IMR-90 (cell line): ENCODE data around the gene FAM236B. TPM values are rescaled to one million over a fixed set of nuclear protein-coding genes. Genes with fewer than 3 reads are reported as not detected.
"Not testable (repeated sequence)": the region's sequence is repeated elsewhere in the genome, so short reads cannot be mapped to it uniquely, and the experiment has no call there.

Experiments used
- ATAC-seq: fragments of 200-7000 bp; cut with Tn5 transposase; 2 replicates; pipeline ENCODE4 v1.9.1; 2020; ENCODE audit warnings: low read depth, mild to moderate bottlenecking, moderate library complexity
- BruUV-seq: library from RNA; stranded (reverse); fragments of 400-500 nt; replicated peaks from 2 replicates; lab custom pipeline; 2021; lab: Mats Ljungman, UMichigan
- CTCF ChIA-PET: fragments of 300-600 bp; formaldehyde crosslinking; extraction: SDS; loops from one replicate; lab custom pipeline; 2021; ENCODE audit warnings: antibody characterized with exemption; lab: Yijun Ruan, JAX
- POLR2A ChIA-PET: fragments of 300-600 bp; sonication (Branson Sonifier 250); formaldehyde crosslinking; loops from one replicate; lab custom pipeline; 2022; ENCODE audit warnings: antibody characterized with exemption; ENCODE audit not compliant: unreplicated experiment; lab: Charles Lee
- DNase-seq: peaks from one replicate; pipeline ENCODE4 v3.0.0; 2013
- H2AFZ ChIP-seq: replicated peaks from 2 replicates; pipeline ENCODE3; 2013; ENCODE audit warnings: low read length, mild to moderate bottlenecking; ENCODE audit not compliant: poor library complexity
- H2AK5ac ChIP-seq: 2 replicates; pipeline ENCODE4 v1.6.1; 2013; ENCODE audit warnings: low read depth, low read length, inconsistent platforms
- H2AK9ac ChIP-seq: replicated peaks from 2 replicates; pipeline ENCODE3; 2013; ENCODE audit warnings: mild to moderate bottlenecking, low read depth, low read length, moderate library complexity; ENCODE audit not compliant: poor library complexity
- H2BK120ac ChIP-seq: 2 replicates; pipeline ENCODE4 v1.6.1; 2013; ENCODE audit warnings: low read depth, low read length, inconsistent platforms
- H2BK15ac ChIP-seq: 3 replicates; pipeline ENCODE4 v1.6.1; 2013; ENCODE audit warnings: low read depth, low read length, inconsistent platforms
- H2BK20ac ChIP-seq: 2 replicates; pipeline ENCODE4 v1.6.1; 2013; ENCODE audit warnings: low read depth, mild to moderate bottlenecking, inconsistent platforms, low read length, moderate library complexity
- H2BK5ac ChIP-seq: 2 replicates; pipeline ENCODE4 v1.6.1; 2013; ENCODE audit warnings: mild to moderate bottlenecking, low read depth, low read length, inconsistent platforms; ENCODE audit not compliant: poor library complexity, severe bottlenecking
- H3K14ac ChIP-seq: replicated peaks from 2 replicates; pipeline ENCODE4 v1.6.1; 2013; ENCODE audit warnings: low read depth, low read length, inconsistent platforms
- H3K18ac ChIP-seq: 2 replicates; pipeline ENCODE4 v1.6.1; 2013; ENCODE audit warnings: low read depth, low read length, control low read depth
- H3K23ac ChIP-seq: 2 replicates; pipeline ENCODE4 v1.6.1; 2013; ENCODE audit warnings: low read depth, low read length, inconsistent platforms
- H3K27ac ChIP-seq: 2 replicates; pipeline ENCODE4 v1.5.1; 2013; ENCODE audit warnings: mild to moderate bottlenecking, control low read depth, low read length; ENCODE audit not compliant: insufficient read depth
- H3K27me3 ChIP-seq: 2 replicates; pipeline ENCODE4 v1.6.1; 2013; ENCODE audit warnings: low read length; ENCODE audit not compliant: control insufficient read depth, insufficient read depth
- H3K36me3 ChIP-seq: 2 replicates; pipeline ENCODE4 v1.6.1; 2013; ENCODE audit warnings: low read length, mixed read lengths; ENCODE audit not compliant: control insufficient read depth, insufficient read depth
- H3K4ac ChIP-seq: 2 replicates; pipeline ENCODE4 v1.6.1; 2013; ENCODE audit warnings: low read depth, low read length, inconsistent platforms
- H3K4me1 ChIP-seq: 2 replicates; pipeline ENCODE4 v1.6.1; 2013; ENCODE audit warnings: low read length, mixed read lengths; ENCODE audit not compliant: control insufficient read depth, insufficient read depth
- H3K4me2 ChIP-seq: 2 replicates; pipeline ENCODE4 v1.6.1; 2013; ENCODE audit warnings: low read depth, mild to moderate bottlenecking, control low read depth, low read length, moderate library complexity
- H3K4me3 ChIP-seq: 2 replicates; pipeline ENCODE4 v1.5.1; 2013; ENCODE audit warnings: low read depth, mild to moderate bottlenecking, control low read depth, low read length, moderate library complexity; ENCODE audit not compliant: insufficient read depth
- H3K56ac ChIP-seq: 2 replicates; pipeline ENCODE4 v1.6.1; 2013; ENCODE audit warnings: low read length, inconsistent platforms; ENCODE audit not compliant: insufficient read depth; ENCODE audit errors: extremely low read depth
- H3K79me1 ChIP-seq, 2 experiments: 2 replicates each; pipeline ENCODE4 v1.6.1; 2013; ENCODE audit warnings: low read length in 2 of 2, inconsistent platforms in 1 of 2, low read depth in 1 of 2
- H3K9ac ChIP-seq: 2 replicates; pipeline ENCODE4 v1.6.1; 2013; ENCODE audit warnings: low read depth, low read length, control low read depth
- H3K9me1 ChIP-seq: 2 replicates; pipeline ENCODE4 v1.6.1; 2013; ENCODE audit warnings: low read length, inconsistent platforms; ENCODE audit not compliant: insufficient read depth
- H3K9me3 ChIP-seq: 2 replicates; pipeline ENCODE4 v1.6.1; 2013; ENCODE audit warnings: low read length; ENCODE audit not compliant: control insufficient read depth, insufficient read depth
- H4K20me1 ChIP-seq: 2 replicates; pipeline ENCODE4 v1.6.1; 2013; ENCODE audit warnings: low read length, inconsistent platforms; ENCODE audit not compliant: insufficient read depth
- H4K5ac ChIP-seq: 2 replicates; pipeline ENCODE4 v1.6.1; 2013; ENCODE audit warnings: mild to moderate bottlenecking, low read depth, low read length, control low read depth
- H4K8ac ChIP-seq, 2 experiments: 2 replicates each; pipeline ENCODE4 v1.6.1; 2013; ENCODE audit warnings: low read depth in 2 of 2, low read length in 2 of 2, control low read depth in 1 of 2, inconsistent platforms in 1 of 2
- H4K91ac ChIP-seq: 2 replicates; pipeline ENCODE4 v1.6.1; 2013; ENCODE audit warnings: low read depth, low read length, inconsistent platforms; ENCODE audit not compliant: insufficient read depth
- WGBS, 2 experiments: methylation state at CpG; one replicate each; pipeline versions ENCODE4 v1.1.5 to v1.1.7; 2013; ENCODE audit warnings: missing lambda C conversion rate in 2 of 2; ENCODE audit not compliant: insufficient read length in 1 of 2; ENCODE audit errors: extremely low coverage in 2 of 2; 5-methylcytosine and 5-hydroxymethylcytosine counted together
- dilution Hi-C: fragments of 300-500 bp; cut with HindIII; formaldehyde crosslinking; loops from one replicate; pipeline ENCODE4 v1.14.3; 2018; ENCODE audit warnings: low sequenced_read_pairs; ENCODE audit not compliant: unreplicated experiment
- in situ Hi-C: fragments of 300-500 bp; cut with MboI; formaldehyde crosslinking; loops from 3 replicates; pipeline ENCODE4 v1.14.3; 2019; ENCODE audit warnings: low sequenced_read_pairs, inconsistent platforms, mixed read lengths
- intact Hi-C: fragments of 100-400 bp; cut with micrococcal nuclease; formaldehyde crosslinking; loops from 2 replicates; pipeline ENCODE4 v1.10.0; 2022
- polyA plus RNA-seq, 3 experiments: library from polyadenylated mRNA; depleted of rRNA; stranded (reverse); fragments of >200 nt; gene quantifications; 2 replicates each; pipeline ENCODE4 v1.2.3, GENCODE V29; 2012; ENCODE audit warnings: low replicate concordance in 1 of 3
- total RNA-seq: library from RNA; depleted of rRNA; stranded (reverse); fragments of >200 nt; gene quantifications from 2 replicates; pipeline ENCODE4 v1.2.3, GENCODE V29; 2012

Gene FAM236B
- total and polyA plus RNA-seq, 2 of the 4 experiments (the other 2 are of a cell fraction): not detected

DNA sequence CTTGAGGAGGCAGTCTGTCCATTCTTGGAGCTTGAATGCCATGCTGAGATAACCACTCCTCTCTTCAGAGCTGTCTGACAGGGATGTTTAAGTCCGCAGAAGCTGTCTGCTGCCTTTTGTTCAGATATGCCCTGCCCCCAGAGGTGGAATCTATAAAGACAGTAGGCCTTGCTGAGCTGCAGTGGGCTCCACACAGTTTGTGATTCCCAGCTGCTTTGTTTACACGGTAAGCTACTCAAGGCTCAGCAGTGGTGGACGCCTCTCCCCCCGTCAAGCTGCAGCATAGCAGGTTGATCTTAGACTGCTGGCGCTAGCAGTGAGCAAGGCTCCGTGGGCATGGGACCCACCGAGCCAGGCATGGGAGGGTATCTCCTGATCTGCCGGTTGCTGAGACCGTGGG is 22.0 kb downstream of the FAM236B start:
- H3K27me3 ChIP-seq, H3K14ac ChIP-seq, intact Hi-C loops, H2AFZ ChIP-seq, H3K79me1 ChIP-seq, DNase-seq, H3K4me1 ChIP-seq, H3K4me2 ChIP-seq, H3K36me3 ChIP-seq, H3K9ac ChIP-seq, H2BK120ac ChIP-seq, POLR2A ChIA-PET, CTCF ChIA-PET, H4K20me1 ChIP-seq, in situ Hi-C loops, H3K9me3 ChIP-seq, H3K27ac ChIP-seq, H4K91ac ChIP-seq, ATAC-seq, H3K56ac ChIP-seq, H2AK5ac ChIP-seq, H3K4me3 ChIP-seq, BruUV-seq, H3K9me1 ChIP-seq, H3K4ac ChIP-seq, H4K8ac ChIP-seq, H2BK5ac ChIP-seq, H4K5ac ChIP-seq, H2BK15ac ChIP-seq, dilution Hi-C loops, H2BK20ac ChIP-seq, H3K18ac ChIP-seq, H3K23ac ChIP-seq, H2AK9ac ChIP-seq: not testable (repeated sequence)
- WGBS, 2 experiments: no CpG with 5 or more reads among the region's 9 CpGs

GRCh38 chrX:72748545-72748944 is 33.9 kb downstream of the FAM236B start:
- H2AK5ac ChIP-seq, H3K27ac ChIP-seq, H2AK9ac ChIP-seq, DNase-seq, H4K91ac ChIP-seq, H2BK5ac ChIP-seq, H3K4me2 ChIP-seq, CTCF ChIA-PET, intact Hi-C loops, H3K9ac ChIP-seq, H4K20me1 ChIP-seq, H3K9me3 ChIP-seq, dilution Hi-C loops, H3K18ac ChIP-seq, H3K14ac ChIP-seq, H3K4me1 ChIP-seq, H3K9me1 ChIP-seq, H3K4me3 ChIP-seq, H3K36me3 ChIP-seq, in situ Hi-C loops, H2BK20ac ChIP-seq, H4K5ac ChIP-seq, H3K56ac ChIP-seq, POLR2A ChIA-PET, H3K4ac ChIP-seq, H3K79me1 ChIP-seq, H2BK120ac ChIP-seq, ATAC-seq, H2AFZ ChIP-seq, BruUV-seq, H3K23ac ChIP-seq, H4K8ac ChIP-seq, H2BK15ac ChIP-seq, H3K27me3 ChIP-seq: not testable (repeated sequence)
- no CpG with 5 or more reads among the region's 3 CpGs for WGBS, 2 experiments
